GM13976 (cell line): Measurements from ENCODE around the gene EFEMP2.

Experiments
- DNase-seq: peaks from one replicate; pipeline ENCODE4 v3.0.0; 2012; ENCODE audit warnings: low spot score
- in situ Hi-C: fragments of 300-500 bp; cut with MboI; formaldehyde crosslinking; loops from one replicate; pipeline ENCODE4 v1.12.0; 2022; ENCODE audit warnings: low sequenced_read_pairs, mixed read lengths, inconsistent platforms; ENCODE audit not compliant: unreplicated experiment
- TF ChIP-seq, protein P1 (sequence below): IDR thresholded peaks from 2 replicates; pipeline ENCODE4 v1.5.1; 2012; ENCODE audit warnings: borderline replicate concordance, mild to moderate bottlenecking; ENCODE audit not compliant: insufficient read depth; ENCODE audit errors: extremely low read depth, missing control alignments, control extremely low read depth

The EFEMP2 gene

GRCh38 chr11:65888163-65888814 is 15.7 kb upstream of the EFEMP2 start, which contains the start of gene FIBP:
FIBP (minus strand) TSS chr11:65888471; CDS start chr11:65888418, 53 bp downstream.
- peak; percentile 98 for DNase-seq
- in situ Hi-C loops = no loop called here
- TF ChIP-seq, protein P1, sequence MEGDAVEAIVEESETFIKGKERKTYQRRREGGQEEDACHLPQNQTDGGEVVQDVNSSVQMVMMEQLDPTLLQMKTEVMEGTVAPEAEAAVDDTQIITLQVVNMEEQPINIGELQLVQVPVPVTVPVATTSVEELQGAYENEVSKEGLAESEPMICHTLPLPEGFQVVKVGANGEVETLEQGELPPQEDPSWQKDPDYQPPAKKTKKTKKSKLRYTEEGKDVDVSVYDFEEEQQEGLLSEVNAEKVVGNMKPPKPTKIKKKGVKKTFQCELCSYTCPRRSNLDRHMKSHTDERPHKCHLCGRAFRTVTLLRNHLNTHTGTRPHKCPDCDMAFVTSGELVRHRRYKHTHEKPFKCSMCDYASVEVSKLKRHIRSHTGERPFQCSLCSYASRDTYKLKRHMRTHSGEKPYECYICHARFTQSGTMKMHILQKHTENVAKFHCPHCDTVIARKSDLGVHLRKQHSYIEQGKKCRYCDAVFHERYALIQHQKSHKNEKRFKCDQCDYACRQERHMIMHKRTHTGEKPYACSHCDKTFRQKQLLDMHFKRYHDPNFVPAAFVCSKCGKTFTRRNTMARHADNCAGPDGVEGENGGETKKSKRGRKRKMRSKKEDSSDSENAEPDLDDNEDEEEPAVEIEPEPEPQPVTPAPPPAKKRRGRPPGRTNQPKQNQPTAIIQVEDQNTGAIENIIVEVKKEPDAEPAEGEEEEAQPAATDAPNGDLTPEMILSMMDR = peak; percentile 73

DNA sequence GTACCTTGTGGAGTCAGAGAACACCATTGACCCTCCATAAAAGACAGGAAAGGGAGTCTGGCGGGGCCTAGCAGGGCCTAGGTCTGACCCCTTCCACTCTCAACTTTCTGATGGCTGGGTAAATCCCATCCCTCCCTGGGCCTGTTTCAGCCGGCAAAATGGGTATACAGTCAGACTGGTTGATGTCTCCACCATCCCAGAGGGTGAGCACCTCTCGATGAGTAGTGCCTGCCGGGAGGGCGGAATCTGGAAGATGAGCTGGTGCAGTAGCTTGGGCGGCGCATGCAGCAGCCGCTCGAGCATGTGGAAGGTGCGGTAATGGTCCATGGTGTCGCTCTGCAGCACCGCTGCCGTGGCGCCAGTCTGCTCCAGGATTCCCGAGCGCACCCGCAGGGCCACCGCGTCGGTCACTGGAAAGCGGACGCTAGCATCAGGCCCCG is 15.1 kb upstream of the EFEMP2 start:
- in situ Hi-C loops = no loop called here
- TF ChIP-seq, protein P1 = peak; percentile 0

DNA sequence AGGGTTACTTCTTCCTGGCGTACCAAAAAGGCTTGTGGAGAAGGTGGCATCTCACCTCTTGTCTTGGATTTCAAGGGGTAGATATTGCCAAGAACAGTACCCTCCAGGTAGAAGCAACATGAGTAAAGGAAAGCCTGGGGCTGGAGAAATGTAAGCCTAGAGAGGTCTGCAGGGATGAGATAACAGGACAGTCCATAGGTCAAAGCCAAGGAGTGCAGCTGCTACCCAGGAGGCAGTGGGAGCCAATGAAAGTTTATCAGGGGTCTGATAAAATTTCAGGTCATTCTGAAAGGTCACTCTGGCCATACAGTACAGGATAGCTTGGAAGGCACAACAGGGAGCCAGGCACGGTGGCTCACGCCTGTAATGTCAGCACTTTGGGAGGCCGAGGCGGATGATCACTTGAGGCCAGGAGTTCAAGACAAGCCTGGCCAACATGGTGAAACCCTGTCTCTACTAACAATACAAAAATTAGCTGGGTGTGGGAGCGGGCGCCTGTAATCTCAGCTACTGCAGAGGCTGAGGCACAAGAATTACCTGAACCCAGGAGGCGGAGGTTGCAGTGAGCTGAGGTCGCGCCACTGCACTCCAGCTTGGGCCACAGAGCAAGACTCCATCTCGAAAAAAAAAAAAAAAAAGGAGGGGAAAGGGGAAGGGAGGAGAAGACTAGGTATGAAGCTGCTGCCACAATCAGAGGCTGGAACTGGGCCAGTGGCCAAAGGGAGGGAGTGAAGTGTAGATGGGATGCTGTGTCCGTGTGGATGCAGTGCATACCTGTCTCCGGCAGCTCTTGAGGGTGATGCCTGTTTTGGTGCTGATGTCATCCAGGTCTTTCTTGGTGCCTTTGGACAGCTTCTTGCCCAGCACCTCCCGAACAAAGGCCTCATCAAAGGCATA is 14.5 kb upstream of the EFEMP2 start:
- in situ Hi-C loops = no loop called here
- no peak for DNase-seq
- TF ChIP-seq, protein P1 = no peak

More for the DNA sequence above, 15.1 kb upstream of the EFEMP2 start:
- DNase-seq = no peak

GRCh38 chr11:65885808-65886536 is 13.4 kb upstream of the EFEMP2 start:
- TF ChIP-seq, protein P1 = no peak
- in situ Hi-C loops = no loop called here
- no peak for DNase-seq

DNA sequence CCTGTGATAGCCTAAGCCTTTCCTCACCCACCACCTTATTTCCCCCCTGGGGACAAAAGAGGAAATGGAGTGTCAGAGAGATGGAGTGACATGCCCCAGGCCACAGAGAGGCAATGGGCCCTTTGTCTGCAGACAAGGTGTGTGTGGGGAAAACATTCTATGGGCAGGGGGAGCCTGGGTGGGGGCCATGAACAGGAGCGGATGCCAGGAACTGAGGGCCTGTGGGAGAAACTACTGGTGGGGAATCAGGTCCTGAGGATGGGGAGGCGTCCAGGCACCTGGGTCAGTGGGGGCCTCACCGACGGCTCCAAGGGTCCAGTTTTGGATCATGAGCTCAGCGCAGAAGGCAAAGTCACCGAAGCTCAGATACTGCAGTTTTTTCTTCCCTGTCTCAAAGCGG is 12.6 kb upstream of the EFEMP2 start:
- TF ChIP-seq, protein P1 = no peak
- no peak for DNase-seq
- in situ Hi-C loops = no loop called here

DNA sequence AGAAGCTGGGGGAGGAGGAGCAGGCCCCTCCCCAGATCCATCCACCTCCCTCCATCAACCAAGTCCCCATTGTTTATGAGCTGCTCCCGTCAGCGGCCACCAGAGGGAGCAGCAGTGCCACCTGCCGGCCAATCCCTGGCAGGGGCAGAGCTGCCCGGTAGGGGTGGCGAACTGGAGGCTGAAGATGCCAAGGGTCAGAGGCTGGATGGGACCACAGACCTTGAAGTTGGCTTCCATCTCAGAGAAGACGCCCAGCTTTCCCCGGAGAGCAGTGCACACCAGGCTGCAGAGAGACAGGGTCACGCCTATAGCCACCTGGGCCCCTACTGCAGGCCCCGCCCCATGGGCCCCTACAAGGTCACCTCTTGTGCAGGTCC is 12.1 kb upstream of the EFEMP2 start:
- in situ Hi-C loops = loop anchor here (5.0 kb wide), 1 partner anchor 103 kb away; no protein-coding TSS in a partner anchor
- peak; percentile 88 for DNase-seq
- TF ChIP-seq, protein P1 = peak; percentile 100
